ENCODE results near the gene SRSF1. TPM values are rescaled to one million over a fixed set of nuclear protein-coding genes. Genes with fewer than 3 reads are reported as not detected.

The SRSF1 gene
- total RNA-seq, 1 experiment from 2014 or later, result 402 TPM

DNA sequence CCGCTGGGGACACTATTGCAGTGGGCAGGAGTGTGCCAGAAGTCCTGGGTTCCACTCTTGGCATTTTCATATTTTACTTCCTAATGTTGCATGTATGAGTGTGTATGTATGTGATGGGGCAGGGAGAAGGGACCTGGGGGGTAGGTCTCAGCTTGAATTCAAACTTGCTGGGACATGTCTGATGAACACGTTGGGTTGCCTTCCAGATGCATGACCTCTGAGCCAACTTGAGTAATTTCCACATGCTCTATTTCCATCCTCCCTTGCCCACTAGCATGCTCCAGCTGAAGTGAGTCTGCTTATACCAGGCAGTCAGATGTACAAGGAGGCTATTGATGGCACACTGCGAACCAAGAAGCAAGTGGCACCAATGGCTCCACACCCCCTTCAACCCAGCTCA is 32.9 kb upstream of the SRSF1 start:
- Histone ChIP-seq H3K27me3 (0 out of 2 replicates have a peak, but pooled peaks cover 3% of the 10 kb centered on the region), H3K9me3 (no peaks in the 10 kb centered on the region; the same call in 1 of the 2 replicates), H3K36me3 (no peaks in the 10 kb centered on the region), H3K4me3 (no peak overlapping the region)
- DNase-seq, result no peak

GRCh38 chr17:58032691-58033415 is 25.8 kb upstream of the SRSF1 start:
- no peak overlapping the region for H3K4me3 ChIP-seq
- no peak for DNase-seq
- peaks cover 1% of the 10 kb centered on the region; the same call in 1 of the 2 replicates for H3K9me3 ChIP-seq
- no peaks in the 10 kb centered on the region for H3K36me3 ChIP-seq
- H3K27me3 ChIP-seq, result peaks cover 8% of the 10 kb centered on the region; the same call in 1 of the 2 replicates

DNA sequence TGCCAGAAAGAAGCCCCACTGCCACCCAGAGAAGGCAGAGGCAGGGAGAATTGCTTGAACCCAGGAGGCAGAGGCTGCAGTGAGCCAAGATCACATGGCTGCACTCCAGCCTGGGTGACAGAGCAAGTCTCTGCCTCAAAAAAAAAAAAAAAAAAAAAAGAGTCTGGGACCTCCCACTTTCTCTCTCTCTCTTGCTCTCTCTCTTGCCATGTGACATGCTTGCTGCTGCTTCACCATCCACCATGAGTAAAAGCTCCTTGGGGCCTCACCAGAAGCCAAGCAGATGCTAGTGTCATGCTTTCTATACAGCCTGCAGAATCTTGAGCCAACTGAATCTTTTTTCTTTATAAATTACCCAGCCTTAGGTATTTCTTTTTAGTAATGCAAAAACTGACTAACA is 21.5 kb upstream of the SRSF1 start:
- H3K9me3 ChIP-seq, result peaks cover 3% of the 10 kb centered on the region; the same call in 1 of the 2 replicates
- H3K27me3 ChIP-seq, result peaks cover 27% of the 10 kb centered on the region
- H3K4me3 ChIP-seq, result no peak overlapping the region
- DNase-seq, result no peak
- H3K36me3 ChIP-seq, result no peaks in the 10 kb centered on the region

GRCh38 chr17:58020401-58020800 is 13.4 kb upstream of the SRSF1 start:
- Histone ChIP-seq H3K4me3 (no peak overlapping the region), H3K36me3 (no peaks in the 10 kb centered on the region), H3K27me3 (peaks cover 54% of the 10 kb centered on the region), H3K9me3 (no peaks in the 10 kb centered on the region)
- DNase-seq, result no peak

DNA sequence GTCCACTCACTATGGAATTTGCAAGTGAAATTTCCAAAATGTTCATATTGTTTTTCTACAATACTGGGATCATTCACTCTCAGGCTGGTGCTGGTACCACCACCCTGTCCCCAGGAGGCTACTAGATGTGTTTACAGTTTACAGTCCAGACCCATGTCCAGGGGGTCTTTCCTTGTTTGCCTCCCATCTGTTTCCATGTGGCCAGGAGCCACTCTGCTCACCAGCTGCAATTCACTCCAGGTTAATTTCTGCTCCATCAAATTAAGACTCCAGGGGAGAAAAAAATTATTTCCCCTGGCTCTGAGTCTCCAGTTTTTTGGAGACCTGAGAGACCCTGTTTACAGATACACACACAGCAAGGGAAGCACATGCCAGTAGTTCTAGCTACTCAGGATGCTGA is 12.5 kb upstream of the SRSF1 start:
- DNase-seq, result no peak
- peaks cover 50% of the 10 kb centered on the region for H3K27me3 ChIP-seq
- no peak overlapping the region for H3K4me3 ChIP-seq
- no peaks in the 10 kb centered on the region for H3K36me3 ChIP-seq
- H3K9me3 ChIP-seq, result no peaks in the 10 kb centered on the region

DNA sequence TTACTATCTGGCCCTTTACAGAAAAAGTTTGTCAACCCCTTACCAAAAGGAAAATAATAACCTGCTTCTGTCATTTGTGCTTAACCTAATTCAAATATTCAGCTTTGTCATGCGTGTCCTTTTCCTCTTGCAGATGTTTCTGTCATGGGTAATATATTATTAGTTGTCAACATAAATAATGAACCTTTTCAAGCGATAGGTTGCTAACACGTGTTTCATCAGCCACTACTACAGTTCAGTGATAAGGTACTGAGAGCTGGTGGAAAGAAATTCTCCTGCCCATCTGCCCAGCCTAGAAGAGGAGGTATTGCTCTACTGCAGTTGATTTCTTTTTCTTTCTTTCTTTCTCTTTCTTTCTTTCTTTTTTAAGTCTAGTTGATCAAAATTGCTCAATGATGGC is 12.0 kb upstream of the SRSF1 start:
- H3K36me3 ChIP-seq, result no peaks in the 10 kb centered on the region
- DNase-seq, result no peak
- no peaks in the 10 kb centered on the region for H3K9me3 ChIP-seq
- peaks cover 47% of the 10 kb centered on the region for H3K27me3 ChIP-seq
- H3K4me3 ChIP-seq, result no peak overlapping the region

DNA sequence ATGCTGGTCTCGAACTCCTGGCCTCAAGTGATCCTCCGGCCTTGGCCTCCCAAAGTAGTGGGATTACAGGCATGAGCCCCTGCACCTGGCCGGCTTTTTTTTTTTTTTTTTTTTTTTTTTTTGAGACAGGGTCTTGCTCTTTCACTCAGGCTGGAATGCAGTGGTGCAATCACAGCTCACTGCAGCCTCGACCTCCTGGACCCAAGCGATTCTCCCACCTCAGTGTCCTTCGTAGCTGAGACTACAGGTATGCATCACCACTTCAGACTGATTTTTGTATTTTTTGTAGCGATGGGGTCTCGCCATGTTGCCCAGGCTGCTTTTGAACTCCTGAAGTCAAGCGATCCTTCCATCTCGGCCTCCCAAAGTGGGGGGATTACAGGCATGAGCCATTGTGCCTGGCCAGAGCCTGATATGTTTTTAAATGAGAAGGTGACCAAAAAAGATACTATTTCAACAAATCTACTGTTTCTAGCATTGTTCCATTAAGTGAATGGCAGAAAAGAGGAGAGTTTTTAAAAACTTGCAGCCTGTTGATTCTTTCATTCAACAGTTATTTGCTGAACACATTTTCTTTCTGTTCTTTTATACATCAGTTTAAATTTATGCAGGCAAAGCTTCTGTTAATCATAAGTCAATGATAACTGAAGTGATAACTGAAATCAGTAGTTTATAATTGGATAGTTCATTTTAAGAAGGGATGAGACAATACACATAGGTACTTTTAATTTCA is 3.2 kb upstream of the SRSF1 start:
- DNase-seq, result no peak
- Histone ChIP-seq H3K4me3 (no peak overlapping the region), H3K27me3 (no peaks in the 10 kb centered on the region; the same call in 1 of the 2 replicates), H3K36me3 (peaks cover 17% of the 10 kb centered on the region), H3K9me3 (no peaks in the 10 kb centered on the region)

DNA sequence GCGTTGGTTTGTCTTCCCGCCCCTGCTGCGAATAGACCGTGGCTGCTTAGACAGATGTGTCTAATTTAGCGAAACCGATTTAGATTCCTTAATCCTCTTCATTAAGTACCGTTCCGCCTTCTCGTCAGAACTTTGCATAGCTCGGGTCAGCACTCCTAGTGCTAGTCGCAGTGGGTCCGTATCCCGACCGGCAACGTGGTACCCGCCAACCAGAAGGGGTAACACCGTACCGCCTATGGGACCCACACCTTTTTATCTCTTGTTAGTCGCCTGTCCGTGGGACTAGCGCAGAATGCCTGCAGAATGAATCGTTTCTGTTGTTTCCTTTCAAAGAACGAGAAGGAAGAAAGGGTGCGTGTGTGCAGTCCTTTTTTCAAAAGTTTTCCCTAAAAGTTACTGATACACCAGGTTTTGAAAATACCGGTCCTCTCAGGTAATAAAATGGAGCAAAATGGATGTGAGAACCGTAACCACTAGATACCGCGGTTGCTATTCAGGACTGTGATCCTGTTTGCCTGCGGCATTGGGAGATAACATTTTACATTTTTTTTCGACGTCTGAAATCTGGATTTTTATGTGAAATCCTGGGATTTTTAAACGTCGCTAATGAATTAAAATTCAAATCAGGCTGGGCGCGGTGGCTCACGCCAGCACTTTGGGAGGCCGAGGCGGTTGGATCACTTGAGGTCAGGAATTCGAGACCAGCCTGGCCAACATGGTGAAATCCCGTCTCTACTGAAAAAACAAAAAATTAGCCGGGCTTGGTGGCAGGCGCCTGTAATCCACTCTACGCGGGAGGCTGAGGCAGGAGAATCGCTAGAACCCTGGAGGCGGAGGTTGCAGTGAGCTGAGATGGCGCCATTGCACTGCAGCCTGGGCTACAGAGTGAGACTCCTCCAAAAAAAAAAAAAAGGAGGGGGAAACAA is 998 bp upstream of the SRSF1 start:
- Histone ChIP-seq H3K4me3 (peak overlapping the region; percentile 96), H3K27me3 (no peaks in the 10 kb centered on the region; the same call in 1 of the 2 replicates), H3K36me3 (peaks cover 39% of the 10 kb centered on the region), H3K9me3 (no peaks in the 10 kb centered on the region)
- DNase-seq, result peak; percentile 22

DNA sequence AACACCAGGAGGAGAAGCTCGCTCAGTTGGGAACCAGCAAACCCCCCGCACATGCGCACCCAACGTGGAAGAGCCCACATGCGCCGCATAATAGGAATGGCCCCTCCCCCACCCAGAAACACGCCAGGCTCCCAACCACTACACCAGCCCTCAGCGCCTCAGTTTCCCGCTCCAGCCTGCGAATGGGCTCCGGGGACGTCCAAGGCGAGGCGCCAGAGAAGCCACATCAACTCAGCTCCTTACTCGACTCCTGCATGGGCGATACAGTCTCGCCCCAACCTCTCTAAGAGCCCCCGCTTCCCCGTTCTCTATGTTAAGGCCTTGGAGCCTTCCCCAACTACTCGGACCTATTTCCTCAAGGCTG is 504 bp downstream of the SRSF1 start:
- Histone ChIP-seq H3K36me3 (peaks cover 54% of the 10 kb centered on the region), H3K9me3 (no peaks in the 10 kb centered on the region), H3K4me3 (peak overlapping the region; percentile 96), H3K27me3 (no peaks in the 10 kb centered on the region)
- DNase-seq, result peak; percentile 80

- peaks cover 60% of the 10 kb centered on the region for H3K36me3 ChIP-seq
- no peak for DNase-seq
- H3K27me3 ChIP-seq, result no peaks in the 10 kb centered on the region
- H3K9me3 ChIP-seq, result no peaks in the 10 kb centered on the region
- peak overlapping the region; percentile 96 for H3K4me3 ChIP-seq
These were observed 1.1 kb downstream of the SRSF1 start for GRCh38 chr17:58005728-58006559.

DNA sequence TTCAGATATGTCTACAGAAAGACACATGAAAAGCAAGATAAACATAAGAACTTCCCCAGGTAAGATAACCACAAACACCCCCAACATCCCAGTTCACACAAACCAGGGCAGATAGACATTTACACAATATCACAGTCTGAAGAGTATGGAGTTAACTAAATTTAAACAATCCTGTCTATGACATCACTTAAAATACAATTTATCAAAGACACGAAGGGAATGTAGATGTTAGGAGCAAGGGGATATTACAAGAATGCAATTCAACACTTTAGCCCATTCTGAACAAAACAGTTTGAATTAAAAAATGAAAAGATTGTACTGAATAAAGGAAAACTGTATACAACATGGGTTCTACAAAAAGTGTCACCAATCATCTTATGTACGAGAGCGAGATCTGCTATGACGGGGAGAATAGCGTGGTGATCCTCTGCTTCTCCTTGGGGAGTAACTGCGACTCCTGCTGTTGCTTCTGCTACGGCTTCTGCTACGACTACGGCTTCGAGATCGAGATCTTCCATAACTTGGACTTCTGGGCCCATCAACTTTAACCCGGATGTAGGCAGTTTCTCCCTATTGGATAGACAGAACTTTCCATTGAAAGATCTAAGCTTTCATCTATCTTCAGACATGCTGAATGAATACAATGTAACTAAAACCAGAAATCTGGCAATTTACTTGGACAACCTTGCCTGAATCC is 1.9 kb downstream of the SRSF1 start:
- Histone ChIP-seq H3K4me3 (peak overlapping the region; percentile 96), H3K27me3 (no peaks in the 10 kb centered on the region), H3K36me3 (peaks cover 68% of the 10 kb centered on the region), H3K9me3 (no peaks in the 10 kb centered on the region)
- peak; percentile 15 for DNase-seq

GRCh38 chr17:58004060-58004459 is 3.0 kb downstream of the SRSF1 start:
- Histone ChIP-seq H3K4me3 (peak overlapping the region; percentile 96), H3K27me3 (no peaks in the 10 kb centered on the region), H3K9me3 (no peaks in the 10 kb centered on the region), H3K36me3 (peaks cover 79% of the 10 kb centered on the region)
- no peak for DNase-seq

GRCh38 chr17:58002973-58003372 is 4.1 kb downstream of the SRSF1 start:
- peaks cover 90% of the 10 kb centered on the region for H3K36me3 ChIP-seq
- H3K27me3 ChIP-seq, result no peaks in the 10 kb centered on the region
- DNase-seq, result no peak
- H3K9me3 ChIP-seq, result no peaks in the 10 kb centered on the region
- H3K4me3 ChIP-seq, result no peak overlapping the region; the same call in 1 of the 2 replicates

DNA sequence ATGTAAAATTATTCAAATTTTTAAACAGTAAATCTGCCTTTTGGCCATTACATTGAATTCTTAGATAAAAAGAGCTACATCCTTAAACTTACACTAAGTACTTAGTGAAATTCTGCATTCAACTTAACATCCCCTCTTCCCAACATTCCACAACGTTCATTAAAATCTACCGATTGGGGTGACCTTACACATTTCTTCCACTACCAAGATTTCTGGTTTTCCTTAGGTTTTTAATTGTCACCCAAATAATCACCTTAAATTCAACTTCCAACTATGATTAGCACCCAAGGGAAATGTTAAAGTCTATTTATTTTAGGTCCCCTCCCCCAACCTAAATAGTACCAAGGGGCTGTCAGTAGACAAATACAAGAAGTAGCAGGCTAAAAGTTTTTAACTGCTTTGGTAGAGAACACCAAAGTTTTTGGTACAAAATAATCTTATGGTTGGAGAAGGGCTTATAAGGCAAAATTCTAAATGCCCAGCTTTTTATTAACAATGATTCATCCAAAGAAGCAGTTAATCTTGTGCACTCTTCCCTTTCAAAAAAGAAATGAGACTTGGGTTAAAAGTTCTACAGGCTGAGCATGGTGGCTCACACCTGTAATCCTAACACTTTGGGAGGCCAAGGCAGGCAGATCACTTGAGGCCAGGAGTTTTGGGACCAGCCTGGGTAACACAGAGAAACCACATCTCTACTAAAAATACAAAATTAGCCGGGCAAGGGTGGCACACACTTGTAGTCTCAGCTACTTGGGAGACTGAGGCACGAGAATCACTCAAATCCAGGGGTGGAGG is 4.7 kb downstream of the SRSF1 start:
- no peak overlapping the region for H3K4me3 ChIP-seq
- no peaks in the 10 kb centered on the region for H3K27me3 ChIP-seq
- DNase-seq, result no peak
- H3K9me3 ChIP-seq, result no peaks in the 10 kb centered on the region
- H3K36me3 ChIP-seq, result peaks cover 96% of the 10 kb centered on the region
